K562 (cell line): ENCODE measurements around the gene UBE2S. TPM values are rescaled to one million over a fixed set of nuclear protein-coding genes. Genes with fewer than 3 reads are reported as not detected.

Source experiments
- ATAC-seq: fragments of 200-7000 bp; cut with Tn5 transposase; 3 replicates; pipeline ENCODE4 v1.9.1; 2020; ENCODE audit warnings: moderate library complexity
- BruUV-seq: library from RNA; stranded (reverse); fragments of 400-500 nt; replicated peaks from 2 replicates; lab custom pipeline; 2021; lab: Mats Ljungman, UMichigan
- CTCF ChIA-PET: fragments of 300-600 bp; formaldehyde crosslinking; extraction: SDS; loops from one replicate; lab custom pipeline; 2021; ENCODE audit warnings: low intra/inter-chr PET ratio; lab: Yijun Ruan, JAX
- POLR2A ChIA-PET: fragments of 300-600, 350-650 bp; sonication (Branson Sonifier 250); formaldehyde crosslinking; extraction: SDS; loops from one replicate; lab custom pipeline; 2021; ENCODE audit warnings: antibody characterized with exemption, inconsistent platforms; lab: Yijun Ruan, JAX
- DNase-seq, 4 experiments: peaks; one replicate each; pipeline versions ENCODE4 v3.0.0 to v3.0.0-alpha.2; 2011 to 2018; ENCODE audit warnings: low spot score in 3 of 4, mixed read lengths in 3 of 4; ENCODE audit errors: extremely low read depth in 1 of 4
- FAIRE-seq: peaks from 2 replicates; lab custom pipeline; 2011; peaks lifted over from hg19 to GRCh38; lab: Jason Lieb, UNC
- H2AFZ ChIP-seq: 2 replicates; pipeline ENCODE4 v1.6.0; 2011; ENCODE audit warnings: low read depth, low read length, control low read depth, inconsistent platforms
- H3K27ac ChIP-seq: fragments of 200-600 bp; 3 replicates; pipeline ENCODE4 v1.8.0; 2011; ENCODE audit warnings: low read depth, mild to moderate bottlenecking, control low read depth, inconsistent platforms, low read length, moderate library complexity, mixed read lengths; ENCODE audit errors: extremely low read depth
- H3K27me3 ChIP-seq, 2 experiments: fragments of 300-600 bp in 1 of 2; 2 replicates in 1 of 2; 3 replicates in 1 of 2; pipeline versions ENCODE4 v1.6.0 to v1.8.0; 2011; ENCODE audit warnings: inconsistent platforms in 2 of 2, low read length in 2 of 2, mild to moderate bottlenecking in 1 of 2, mixed read lengths in 1 of 2, moderate library complexity in 1 of 2; ENCODE audit not compliant: control insufficient read depth in 2 of 2, insufficient read depth in 2 of 2
- H3K36me3 ChIP-seq: fragments of 300-600 bp; 3 replicates; pipeline ENCODE4 v1.8.0; 2011; ENCODE audit warnings: mild to moderate bottlenecking, low read length, inconsistent platforms; ENCODE audit not compliant: control insufficient read depth, insufficient read depth
- H3K4me1 ChIP-seq, 2 experiments: fragments of 200-600 bp in 1 of 2; replicated peaks in 1 of 2; 2 replicates in 1 of 2; 3 replicates in 1 of 2; pipeline versions ENCODE4 v1.5.1 to v1.8.0; 2011; ENCODE audit warnings: inconsistent platforms in 2 of 2, low read length in 2 of 2, mild to moderate bottlenecking in 1 of 2, mixed read lengths in 1 of 2, moderate library complexity in 1 of 2; ENCODE audit not compliant: control insufficient read depth in 2 of 2, insufficient read depth in 2 of 2
- H3K4me2 ChIP-seq: 2 replicates; pipeline ENCODE4 v1.6.1; 2011; ENCODE audit warnings: low read length, control low read depth, inconsistent platforms, mixed read lengths; ENCODE audit not compliant: insufficient read depth
- H3K4me3 ChIP-seq: fragments of 200-600 bp; sonication (generic), shearing (Covaris generic); 2 replicates; pipeline ENCODE4 v1.5.1; 2016; ENCODE audit warnings: control low read depth, inconsistent platforms
- H3K79me2 ChIP-seq: fragments of 200-600 bp; 3 replicates; pipeline ENCODE4 v1.8.0; 2011; ENCODE audit warnings: low read length, inconsistent platforms; ENCODE audit not compliant: control insufficient read depth, insufficient read depth
- H3K9ac ChIP-seq, 2 experiments: 2 replicates each; pipeline versions ENCODE4 v1.6.0 to v1.6.1; 2011; ENCODE audit warnings: low read depth in 2 of 2, low read length in 2 of 2, control low read depth in 1 of 2, inconsistent platforms in 1 of 2, mild to moderate bottlenecking in 1 of 2, mixed read lengths in 1 of 2; ENCODE audit not compliant: insufficient read depth in 1 of 2
- H3K9me1 ChIP-seq: one replicate; pipeline ENCODE4 v1.6.0; 2011; ENCODE audit warnings: inconsistent platforms, mild to moderate bottlenecking, low read length, moderate library complexity; ENCODE audit not compliant: control insufficient read depth, insufficient read depth
- H3K9me3 ChIP-seq: replicated peaks from 2 replicates; pipeline ENCODE4 v1.5.1; 2011; ENCODE audit warnings: low read depth, low read length, inconsistent platforms; ENCODE audit not compliant: control insufficient read depth, insufficient read depth
- H4K20me1 ChIP-seq: replicated peaks from 2 replicates; pipeline ENCODE4 v1.6.1; 2011; ENCODE audit warnings: low read length, inconsistent platforms, mixed read lengths; ENCODE audit not compliant: control insufficient read depth, insufficient read depth
- ATF7 ChIP-seq: fragments of 450-650 bp; IDR thresholded peaks from 2 replicates; pipeline ENCODE4 v1.7.1; 2014; ENCODE audit warnings: mild to moderate bottlenecking, moderate library complexity
- CBX3 ChIP-seq, 2 experiments: IDR thresholded peaks; 1 replicate in 1 of 2; 2 replicates in 1 of 2; pipeline ENCODE4 v1.6.1; 2012; ENCODE audit warnings: inconsistent platforms in 2 of 2, low read length in 2 of 2, borderline replicate concordance in 1 of 2, control low read depth in 1 of 2
- EWSR1 ChIP-seq: fragments of 450-650 bp; IDR thresholded peaks from 2 replicates; pipeline ENCODE4 v1.6.1; 2018; ENCODE audit warnings: borderline replicate concordance, mild to moderate bottlenecking, low read depth, moderate library complexity; ENCODE audit not compliant: partially characterized antibody
- GTF2E2 ChIP-seq: fragments of 200-800 bp; sonication (Bioruptor generic); IDR thresholded peaks from 2 replicates; pipeline ENCODE4 v1.6.1; 2016; ENCODE audit warnings: missing genetic modification characterization, missing compliant biosample characterization
- HDGF ChIP-seq: fragments of 450-650 bp; IDR thresholded peaks from 2 replicates; pipeline ENCODE4 v1.6.1; 2016
- POLR2A ChIP-seq: fragments of 450-650 bp; conservative IDR thresholded peaks from 2 replicates; pipeline ENCODE4 v1.6.1; 2016
- RBM17 ChIP-seq: fragments of 200-400 bp; formaldehyde crosslinking; IDR thresholded peaks from 2 replicates; pipeline ENCODE4 v1.6.1; 2017; ENCODE audit warnings: low read depth, mild to moderate bottlenecking, low read length, borderline replicate concordance
- RCOR1 ChIP-seq, 2 experiments: IDR thresholded peaks; 2 replicates each; pipeline ENCODE4 v1.6.1; 2012; ENCODE audit warnings: low read depth in 2 of 2, low read length in 2 of 2, borderline replicate concordance in 1 of 2, improper control_type of control experiment in 1 of 2
- RNF2 ChIP-seq: sonication (generic); IDR thresholded peaks from 2 replicates; pipeline ENCODE4 v1.6.1; 2016
- SRF ChIP-seq, 2 experiments: fragments of 250-450, 450-650 bp in 1 of 2; sonication (Bioruptor Pico) in 1 of 2; sonication (generic) in 1 of 2; formaldehyde crosslinking; IDR thresholded peaks; 2 replicates each; pipeline versions ENCODE4 v1.5.0 to v1.5.1; 2020 to 2022; ENCODE audit warnings: mild to moderate bottlenecking in 1 of 2, missing genetic modification reagents in 1 of 2
- XRCC4 ChIP-seq: IDR thresholded peaks from one replicate; pipeline ENCODE4 v1.6.1; 2011; ENCODE audit not compliant: insufficient read depth, insufficient read length; ENCODE audit errors: extremely low read depth
- ZBTB9 ChIP-seq: fragments of 450-650 bp; formaldehyde crosslinking; IDR thresholded peaks from 2 replicates; pipeline ENCODE4 v1.4.0; 2020; ENCODE audit warnings: mild to moderate bottlenecking, moderate library complexity
- ZNF143 ChIP-seq: sonication (generic); formaldehyde crosslinking; IDR thresholded peaks from 2 replicates; pipeline ENCODE4 v1.9.0; 2022; ENCODE audit warnings: mild to moderate bottlenecking, missing genetic modification reagents
- ZNF445 ChIP-seq: fragments of 250-450 bp; sonication (Bioruptor Pico); IDR thresholded peaks from 2 replicates; pipeline ENCODE4 v1.4.0; 2020; ENCODE audit warnings: low read depth, mild to moderate bottlenecking, moderate library complexity
- ZNF778 ChIP-seq: fragments of 450-650 bp; formaldehyde crosslinking; IDR thresholded peaks from 2 replicates; pipeline ENCODE4 v1.4.0; 2020; ENCODE audit warnings: mild to moderate bottlenecking, moderate library complexity
- WGBS: fragments of 100-300 bp; shearing (Covaris generic); methylation state at CpG from one replicate; pipeline ENCODE4 v1.1.6; 2016; ENCODE audit warnings: low coverage, mixed read lengths; ENCODE audit not compliant: insufficient coverage; ENCODE audit errors: missing lambda C conversion rate; 5-methylcytosine and 5-hydroxymethylcytosine counted together
- in situ Hi-C: fragments of 300-500 bp; cut with MboI; formaldehyde crosslinking; loops from 4 replicates; pipeline ENCODE4 v1.15.0; 2018; ENCODE audit warnings: inconsistent platforms, mixed read lengths
- intact Hi-C: fragments of 100-400 bp; cut with micrococcal nuclease; formaldehyde crosslinking; loops from 2 replicates; pipeline ENCODE4 v1.14.2; 2022
- polyA plus RNA-seq, 8 experiments: library from polyadenylated mRNA; depleted of rRNA in 4 of 8; stranded (reverse) in 5 of 8; unstranded in 3 of 8; fragments of >200 nt; fragmentation: Nextera tagmentation in 2 of 8; fragmentation: Illumina TruSeq in 1 of 8; extraction: Ambion mirVana in 2 of 8; extraction: Trizol in 1 of 8; gene quantifications; 2 replicates each; pipeline versions ENCODE4 v1.2.1 to v1.2.3, GENCODE V29; 2011 to 2014; ENCODE audit warnings: inconsistent platforms in 1 of 8, missing spikeins in 1 of 8
- total RNA-seq, 7 experiments: library from RNA; depleted of rRNA in 6 of 7; stranded (reverse); fragments of >200 nt in 6 of 7; fragmentation: Illumina TruSeq in 2 of 7; extraction: Trizol in 2 of 7; gene quantifications; 2 replicates each; pipeline versions ENCODE4 v1.2.1 to v1.2.3, GENCODE V29; 2011 to 2021; ENCODE audit warnings: low replicate concordance in 1 of 7
- TF ChIP-seq, protein P1 (sequence below): sonication (generic); formaldehyde crosslinking; IDR thresholded peaks from 2 replicates; pipeline ENCODE4 v1.8.0; 2022; ENCODE audit warnings: mild to moderate bottlenecking, missing genetic modification reagents
- TF ChIP-seq, protein P2 (sequence below): sonication (generic); formaldehyde crosslinking; IDR thresholded peaks from 2 replicates; pipeline ENCODE4 v1.8.1; 2022; ENCODE audit warnings: missing genetic modification reagents

UBE2S gene
- total and polyA plus RNA-seq, 9 of the 15 experiments (the other 6 are each of a cell fraction or from before 2014, with no cell fraction given): 1.5 to 1,305 (median 157) TPM

DNA sequence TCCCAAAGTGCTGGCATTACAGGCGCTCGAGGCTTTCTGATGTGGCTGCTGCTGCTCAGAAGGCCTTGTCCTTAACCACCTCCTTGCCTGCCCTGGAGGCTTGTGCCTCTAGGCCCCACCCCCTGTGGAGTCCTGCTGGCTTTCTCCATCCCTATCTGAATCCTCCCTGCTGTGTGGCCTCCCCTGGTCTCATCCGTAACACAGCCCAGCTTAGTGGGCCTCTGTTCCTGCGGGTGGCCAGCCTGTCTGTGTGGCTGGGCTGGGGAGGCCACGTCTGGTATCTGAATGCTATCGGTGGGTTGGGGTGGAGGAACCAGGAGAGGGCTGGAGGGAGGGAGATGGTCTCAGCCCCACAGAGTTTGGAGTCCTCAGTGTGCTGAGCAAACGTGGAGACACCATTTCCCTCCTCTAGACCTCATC lies 17.1 kb downstream of the UBE2S start (continued):
- 0 out of 4 replicates have a peak, but pooled peaks of 1 of the 2 experiments have one; percentile 15 for TF ChIP-seq RCOR1 (IDR thresholded peaks at IDR 0.05; ENCODE audit: borderline replicate concordance in 1 of 2, low read depth in 2 of 2, low read length in 2 of 2)
- no peak for TF ChIP-seq EWSR1
- TF ChIP-seq ZBTB9: no peak
- TF ChIP-seq POLR2A: peak; percentile 21; the same call in 1 of the 2 replicates

DNA sequence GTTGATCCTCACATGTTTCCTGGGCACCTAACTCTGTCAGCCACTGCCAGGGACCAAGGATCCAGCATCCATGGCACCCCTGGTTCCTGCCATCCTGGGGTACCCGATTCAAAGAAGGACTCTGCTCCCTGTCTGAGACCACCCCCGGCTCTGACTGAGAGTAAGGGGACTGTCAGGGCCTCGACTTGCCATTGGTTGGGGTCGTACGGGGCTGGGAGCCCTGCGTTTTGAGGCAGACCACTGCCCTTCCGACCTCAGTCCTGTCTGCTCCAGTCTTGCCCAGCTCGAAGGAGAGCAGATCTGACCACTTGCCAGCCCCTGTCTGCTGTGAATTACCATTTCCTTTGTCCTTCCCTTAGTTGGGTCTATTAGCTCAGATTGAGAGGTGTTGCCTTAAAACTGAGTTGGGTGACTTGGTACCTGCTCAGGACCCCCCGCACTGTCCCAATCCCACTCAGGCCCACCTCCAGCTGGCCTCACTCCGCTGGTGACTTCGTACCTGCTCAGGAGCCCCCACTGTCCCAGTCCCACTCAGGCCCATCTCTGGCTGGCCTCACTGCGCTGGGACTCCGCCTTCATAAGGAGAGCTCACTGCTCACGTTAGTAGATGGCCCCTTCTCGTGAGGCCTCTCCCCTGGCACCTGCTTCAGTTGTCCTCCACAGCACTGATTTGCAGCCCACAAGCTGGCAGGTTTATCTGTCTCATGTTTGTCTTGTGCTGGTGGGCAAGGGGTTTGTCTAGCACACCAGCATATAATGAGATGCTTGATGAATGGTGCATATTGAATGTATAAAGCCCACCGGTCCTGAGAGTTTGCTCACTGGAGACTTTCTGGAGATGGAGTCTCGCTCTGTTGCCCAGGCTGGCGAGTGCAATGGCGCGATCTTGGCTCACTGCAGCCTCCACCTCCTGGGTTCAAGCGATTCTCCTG lies 17.9 kb downstream of the UBE2S start:
- peaks cover 54% of the 10 kb centered on the region for H4K20me1 ChIP-seq
- peak overlapping the region; percentile 94 for H3K4me2 ChIP-seq
- no peak for TF ChIP-seq ZNF778
- TF ChIP-seq HDGF: no peak
- no peak for TF ChIP-seq RBM17
- TF ChIP-seq POLR2A: peak; percentile 50
- TF ChIP-seq ZNF143: no peak
- no peak for TF ChIP-seq RNF2
- no peak for TF ChIP-seq ZNF445 (CRISPR knock-in tag)
- TF ChIP-seq, protein P1, sequence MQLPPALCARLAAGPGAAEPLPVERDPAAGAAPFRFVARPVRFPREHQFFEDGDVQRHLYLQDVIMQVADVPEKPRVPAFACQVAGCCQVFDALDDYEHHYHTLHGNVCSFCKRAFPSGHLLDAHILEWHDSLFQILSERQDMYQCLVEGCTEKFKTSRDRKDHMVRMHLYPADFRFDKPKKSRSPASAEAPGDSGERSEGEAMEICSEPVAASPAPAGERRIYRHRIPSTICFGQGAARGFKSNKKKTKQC (CRISPR knock-in tag): no peak
- TF ChIP-seq XRCC4: no peak
- TF ChIP-seq, protein P2, sequence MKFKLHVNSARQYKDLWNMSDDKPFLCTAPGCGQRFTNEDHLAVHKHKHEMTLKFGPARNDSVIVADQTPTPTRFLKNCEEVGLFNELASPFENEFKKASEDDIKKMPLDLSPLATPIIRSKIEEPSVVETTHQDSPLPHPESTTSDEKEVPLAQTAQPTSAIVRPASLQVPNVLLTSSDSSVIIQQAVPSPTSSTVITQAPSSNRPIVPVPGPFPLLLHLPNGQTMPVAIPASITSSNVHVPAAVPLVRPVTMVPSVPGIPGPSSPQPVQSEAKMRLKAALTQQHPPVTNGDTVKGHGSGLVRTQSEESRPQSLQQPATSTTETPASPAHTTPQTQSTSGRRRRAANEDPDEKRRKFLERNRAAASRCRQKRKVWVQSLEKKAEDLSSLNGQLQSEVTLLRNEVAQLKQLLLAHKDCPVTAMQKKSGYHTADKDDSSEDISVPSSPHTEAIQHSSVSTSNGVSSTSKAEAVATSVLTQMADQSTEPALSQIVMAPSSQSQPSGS: no peak
- no peak for TF ChIP-seq ATF7
- no peak for TF ChIP-seq GTF2E2 (tag)
- TF ChIP-seq SRF (CRISPR knock-in tag; IDR thresholded peaks at IDR 0.05): no peak
- TF ChIP-seq CBX3 (IDR thresholded peaks at IDR 0.05; ENCODE audit: borderline replicate concordance in 1 of 2, low read length in 2 of 2): no peak

More for the DNA sequence above, 17.9 kb downstream of the UBE2S start:
- peaks cover 55% of the 10 kb centered on the region for H3K36me3 ChIP-seq
- POLR2A ChIA-PET: interaction anchor here (0.6 to 12.9 kb wide), 9 partner anchors 9 to 506 kb away, joined by 3 to 195 read pairs (median 4); partner anchors contain the start of gene UBE2S
- ATAC-seq: no peak
- in situ Hi-C loops: no loop called here
- DNase-seq: no peak
- no peak overlapping the region for H3K4me3 ChIP-seq
- CTCF ChIA-PET: no interaction called here
- H3K9ac ChIP-seq: peak overlapping the region; percentile 13 to 98; a peak in 3 of 4 replicates
- no peaks in the 10 kb centered on the region for H3K9me3 ChIP-seq
- H2AFZ ChIP-seq: no peak overlapping the region
- no TSS peak for BruUV-seq
- peaks cover 48% of the 10 kb centered on the region for H3K79me2 ChIP-seq
- intact Hi-C loops: loop anchor here (5.0 kb wide), 2 partner anchors 63 to 87 kb away; no protein-coding TSS in a partner anchor
- 80% methylated on average over 21 of the region's 21 CpGs for WGBS
- H3K27ac ChIP-seq: peak overlapping the region; percentile 20; the same call in 1 of the 3 replicates
- peaks cover 19% of the 10 kb centered on the region for H3K9me1 ChIP-seq
- H3K4me1 ChIP-seq: peaks cover 47 to 65% of the 10 kb centered on the region in 2 experiments
- FAIRE-seq: no peak
- H3K27me3 ChIP-seq: no peaks in the 10 kb centered on the region
